Progenitor cell of endocrine pancreas (in vitro differentiated cells): Measurements from ENCODE around the gene FAM184A. TPM values are rescaled to one million over a fixed set of nuclear protein-coding genes. Genes with fewer than 3 reads are reported as not detected.

Source experiments
- DNase-seq: peaks from one replicate; pipeline ENCODE4 v3.0.0; 2021; ENCODE audit warnings: low spot score; ENCODE audit not compliant: unreplicated experiment
- H3K27ac Mint-ChIP-seq: 2 replicates; pipeline ENCODE4 v1.8.0; 2021; ENCODE audit warnings: mild to moderate bottlenecking, moderate library complexity, mixed read lengths
- H3K27me3 Mint-ChIP-seq: 2 replicates; pipeline ENCODE4 v1.8.0; 2021; ENCODE audit warnings: mixed read lengths
- H3K36me3 Mint-ChIP-seq: 2 replicates; pipeline ENCODE4 v1.8.0; 2022; ENCODE audit warnings: mixed read lengths; ENCODE audit not compliant: insufficient read depth
- H3K4me1 Mint-ChIP-seq: 2 replicates; pipeline ENCODE4 v1.8.0; 2021; ENCODE audit warnings: low read depth, mixed read lengths
- H3K4me3 Mint-ChIP-seq: 2 replicates; pipeline ENCODE4 v1.8.0; 2021; ENCODE audit warnings: low read depth, mild to moderate bottlenecking, moderate library complexity, mixed read lengths
- H3K9me3 Mint-ChIP-seq: 2 replicates; pipeline ENCODE4 v1.8.0; 2021; ENCODE audit warnings: low read depth, mixed read lengths
- total RNA-seq: library from RNA; stranded (reverse); gene quantifications from 2 replicates; pipeline ENCODE4 v1.2.1, GENCODE V29; 2021
- TF ChIP-seq, protein P1 (sequence below): fragments of 200-600 bp; sonication (generic); IDR thresholded peaks from one replicate; pipeline ENCODE4 v1.5.0; 2021; ENCODE audit warnings: antibody characterized with exemption, mild to moderate bottlenecking; ENCODE audit not compliant: unreplicated experiment

FAM184A gene
- total RNA-seq, 1 donor from 2014 or later = 20.9 TPM

DNA sequence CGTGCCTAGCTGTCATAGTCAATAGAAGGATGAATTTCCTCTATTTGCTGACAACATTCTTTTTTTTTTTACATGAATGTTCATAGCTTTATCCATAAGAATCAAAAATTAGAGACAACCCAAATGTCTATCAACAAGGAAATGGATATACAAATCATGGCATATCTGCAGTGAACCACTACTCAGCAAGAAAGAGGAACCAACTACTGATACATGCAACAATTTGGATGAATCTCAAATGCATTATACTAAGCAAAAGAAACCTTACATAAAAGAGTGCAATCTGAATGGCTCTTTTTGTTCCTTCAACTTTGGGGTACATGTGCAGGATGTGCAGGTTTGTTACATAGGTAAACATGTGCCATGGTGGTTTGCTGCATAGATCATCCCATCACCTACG is 125.8 kb downstream of the FAM184A start:
- Mint-ChIP-seq H3K27ac (no peak overlapping the region), H3K27me3 (no peaks in the 10 kb centered on the region), H3K36me3 (peaks cover 7% of the 10 kb centered on the region), H3K4me3 (no peak overlapping the region), H3K9me3 (peaks cover 20% of the 10 kb centered on the region), H3K4me1 (no peaks in the 10 kb centered on the region)
- TF ChIP-seq, protein P1, sequence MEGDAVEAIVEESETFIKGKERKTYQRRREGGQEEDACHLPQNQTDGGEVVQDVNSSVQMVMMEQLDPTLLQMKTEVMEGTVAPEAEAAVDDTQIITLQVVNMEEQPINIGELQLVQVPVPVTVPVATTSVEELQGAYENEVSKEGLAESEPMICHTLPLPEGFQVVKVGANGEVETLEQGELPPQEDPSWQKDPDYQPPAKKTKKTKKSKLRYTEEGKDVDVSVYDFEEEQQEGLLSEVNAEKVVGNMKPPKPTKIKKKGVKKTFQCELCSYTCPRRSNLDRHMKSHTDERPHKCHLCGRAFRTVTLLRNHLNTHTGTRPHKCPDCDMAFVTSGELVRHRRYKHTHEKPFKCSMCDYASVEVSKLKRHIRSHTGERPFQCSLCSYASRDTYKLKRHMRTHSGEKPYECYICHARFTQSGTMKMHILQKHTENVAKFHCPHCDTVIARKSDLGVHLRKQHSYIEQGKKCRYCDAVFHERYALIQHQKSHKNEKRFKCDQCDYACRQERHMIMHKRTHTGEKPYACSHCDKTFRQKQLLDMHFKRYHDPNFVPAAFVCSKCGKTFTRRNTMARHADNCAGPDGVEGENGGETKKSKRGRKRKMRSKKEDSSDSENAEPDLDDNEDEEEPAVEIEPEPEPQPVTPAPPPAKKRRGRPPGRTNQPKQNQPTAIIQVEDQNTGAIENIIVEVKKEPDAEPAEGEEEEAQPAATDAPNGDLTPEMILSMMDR = no peak
- DNase-seq = no peak

GRCh38 chr6:118945217-118945616 is 133.2 kb downstream of the FAM184A start:
- no peak for DNase-seq
- Mint-ChIP-seq H3K4me1 (no peaks in the 10 kb centered on the region), H3K4me3 (no peak overlapping the region), H3K9me3 (peaks cover 68% of the 10 kb centered on the region), H3K27me3 (no peaks in the 10 kb centered on the region), H3K36me3 (peaks cover 39% of the 10 kb centered on the region), H3K27ac (no peak overlapping the region)
- TF ChIP-seq, protein P1 = no peak

- no peaks in the 10 kb centered on the region for H3K27me3 Mint-ChIP-seq
- H3K9me3 Mint-ChIP-seq = peaks cover 34% of the 10 kb centered on the region
- no peak overlapping the region for H3K4me3 Mint-ChIP-seq
- H3K27ac Mint-ChIP-seq = no peak overlapping the region
- DNase-seq = no peak
- TF ChIP-seq, protein P1 = no peak
- peaks cover 26% of the 10 kb centered on the region for H3K36me3 Mint-ChIP-seq
- peaks cover 2% of the 10 kb centered on the region for H3K4me1 Mint-ChIP-seq
These were observed 137.7 kb downstream of the FAM184A start for GRCh38 chr6:118940770-118941169.

DNA sequence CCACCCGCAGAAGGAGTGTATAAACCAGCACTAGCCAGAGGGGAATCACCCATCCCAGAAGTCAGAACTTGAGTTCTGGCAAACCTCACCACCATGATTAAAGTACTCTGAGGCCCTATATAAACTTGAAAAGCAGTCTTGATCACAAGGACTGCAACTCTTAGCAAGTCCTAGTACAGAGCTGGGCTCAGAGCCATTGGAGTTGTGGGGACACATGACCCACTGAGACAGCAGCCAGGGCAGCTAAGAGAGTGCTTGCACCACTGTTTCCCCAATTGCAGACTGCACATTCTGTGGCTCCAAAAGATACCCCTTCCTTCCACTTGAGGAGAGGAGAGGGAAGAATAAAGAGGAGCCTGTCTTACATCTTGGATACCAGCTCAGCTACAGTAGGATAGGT is 138.8 kb downstream of the FAM184A start:
- Mint-ChIP-seq H3K9me3 (peaks cover 23% of the 10 kb centered on the region), H3K4me3 (no peak overlapping the region)

DNA sequence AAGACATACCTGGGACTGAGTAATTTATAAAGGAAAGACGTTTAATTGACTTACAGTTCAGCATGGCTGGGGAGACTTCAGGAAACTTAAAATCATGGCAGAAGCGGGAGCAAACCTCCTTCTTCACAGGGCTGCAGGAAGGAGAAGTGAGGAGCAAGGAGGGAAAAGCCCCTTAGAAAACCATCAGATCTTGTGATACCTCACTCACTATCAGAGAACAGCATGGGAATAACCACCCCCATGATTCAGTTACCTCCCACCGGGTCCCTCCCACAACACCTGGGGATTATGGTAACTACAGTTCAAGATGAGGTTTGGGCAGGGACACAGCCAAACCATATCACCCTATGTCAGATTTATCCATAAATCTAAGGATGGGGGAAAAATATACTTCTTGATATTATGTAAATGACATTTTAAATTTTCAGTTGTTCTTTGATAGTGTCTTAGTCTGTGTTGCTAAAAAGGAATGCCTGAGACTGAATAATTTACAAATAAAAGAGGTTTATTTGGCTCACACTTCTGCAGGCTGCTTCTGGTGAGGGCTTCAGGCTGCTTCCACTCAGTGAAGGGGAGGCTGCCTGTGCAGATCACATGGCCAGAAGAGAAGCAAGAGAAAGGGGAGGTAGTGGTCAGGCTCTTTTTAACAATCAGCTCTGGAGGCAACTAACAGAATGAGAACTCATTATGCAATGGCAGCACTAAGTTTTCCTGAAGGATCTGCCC is 142.3 kb downstream of the FAM184A start:
- TF ChIP-seq, protein P1 = no peak
- Mint-ChIP-seq H3K27me3 (no peaks in the 10 kb centered on the region), H3K27ac (peak overlapping the region; percentile 98), H3K4me3 (peak overlapping the region; percentile 93), H3K36me3 (peaks cover 5% of the 10 kb centered on the region), H3K4me1 (peaks cover 18% of the 10 kb centered on the region), H3K9me3 (peaks cover 4% of the 10 kb centered on the region)
- DNase-seq = no peak

More for the DNA sequence above, 138.8 kb downstream of the FAM184A start:
- no peak for DNase-seq
- peaks cover 6% of the 10 kb centered on the region for H3K4me1 Mint-ChIP-seq
- TF ChIP-seq, protein P1 = no peak
- no peak overlapping the region for H3K27ac Mint-ChIP-seq
- no peaks in the 10 kb centered on the region for H3K27me3 Mint-ChIP-seq
- H3K36me3 Mint-ChIP-seq = peaks cover 16% of the 10 kb centered on the region
